ENCODE measurements around the gene SPEM3.

Gene SPEM3

DNA sequence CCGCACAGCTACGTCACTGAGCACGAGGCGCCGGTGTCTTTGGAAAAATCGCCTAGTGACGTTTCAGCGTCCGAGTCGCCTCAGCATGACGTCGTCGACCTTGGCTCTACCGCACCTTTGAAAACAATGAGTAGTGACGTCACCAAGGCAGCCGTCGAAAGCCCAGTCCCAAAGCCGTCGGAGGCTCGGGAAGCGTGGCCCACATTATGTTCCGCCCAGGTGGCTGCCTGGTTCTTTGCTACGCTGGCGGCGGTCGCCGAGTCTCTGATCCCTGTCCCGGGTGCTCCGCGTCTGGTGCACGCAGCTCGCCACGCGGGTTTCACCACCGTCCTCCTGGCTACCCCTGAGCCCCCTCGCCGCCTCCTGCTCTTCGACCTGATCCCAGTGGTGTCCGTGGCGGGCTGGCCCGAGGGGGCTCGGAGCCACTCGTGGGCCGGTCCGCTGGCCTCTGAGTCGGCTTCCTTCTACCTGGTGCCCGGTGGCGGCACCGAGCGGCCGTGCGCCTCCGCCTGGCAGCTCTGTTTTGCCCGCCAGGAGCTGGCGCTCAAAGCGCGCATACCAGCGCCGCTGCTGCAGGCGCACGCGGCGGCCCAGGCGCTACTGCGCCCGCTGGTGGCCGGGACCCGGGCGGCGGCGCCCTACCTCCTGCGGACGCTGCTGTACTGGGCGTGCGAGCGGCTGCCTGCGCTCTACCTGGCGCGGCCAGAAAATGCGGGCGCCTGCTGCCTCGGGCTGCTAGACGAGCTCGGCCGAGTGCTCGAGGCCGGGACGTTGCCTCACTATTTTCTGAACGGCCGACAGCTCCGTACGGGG lies 8.1 kb downstream of the SPEM3 start:
- TF ChIP-seq, protein P1, sequence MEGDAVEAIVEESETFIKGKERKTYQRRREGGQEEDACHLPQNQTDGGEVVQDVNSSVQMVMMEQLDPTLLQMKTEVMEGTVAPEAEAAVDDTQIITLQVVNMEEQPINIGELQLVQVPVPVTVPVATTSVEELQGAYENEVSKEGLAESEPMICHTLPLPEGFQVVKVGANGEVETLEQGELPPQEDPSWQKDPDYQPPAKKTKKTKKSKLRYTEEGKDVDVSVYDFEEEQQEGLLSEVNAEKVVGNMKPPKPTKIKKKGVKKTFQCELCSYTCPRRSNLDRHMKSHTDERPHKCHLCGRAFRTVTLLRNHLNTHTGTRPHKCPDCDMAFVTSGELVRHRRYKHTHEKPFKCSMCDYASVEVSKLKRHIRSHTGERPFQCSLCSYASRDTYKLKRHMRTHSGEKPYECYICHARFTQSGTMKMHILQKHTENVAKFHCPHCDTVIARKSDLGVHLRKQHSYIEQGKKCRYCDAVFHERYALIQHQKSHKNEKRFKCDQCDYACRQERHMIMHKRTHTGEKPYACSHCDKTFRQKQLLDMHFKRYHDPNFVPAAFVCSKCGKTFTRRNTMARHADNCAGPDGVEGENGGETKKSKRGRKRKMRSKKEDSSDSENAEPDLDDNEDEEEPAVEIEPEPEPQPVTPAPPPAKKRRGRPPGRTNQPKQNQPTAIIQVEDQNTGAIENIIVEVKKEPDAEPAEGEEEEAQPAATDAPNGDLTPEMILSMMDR (IDR thresholded peaks at IDR 0.05; ENCODE audit: borderline replicate concordance, insufficient read depth, low read depth, low read length), result peak; percentile 93
- peak overlapping the region; percentile 68 for H3K4me3 ChIP-seq (ENCODE audit: low read depth, low read length)

DNA sequence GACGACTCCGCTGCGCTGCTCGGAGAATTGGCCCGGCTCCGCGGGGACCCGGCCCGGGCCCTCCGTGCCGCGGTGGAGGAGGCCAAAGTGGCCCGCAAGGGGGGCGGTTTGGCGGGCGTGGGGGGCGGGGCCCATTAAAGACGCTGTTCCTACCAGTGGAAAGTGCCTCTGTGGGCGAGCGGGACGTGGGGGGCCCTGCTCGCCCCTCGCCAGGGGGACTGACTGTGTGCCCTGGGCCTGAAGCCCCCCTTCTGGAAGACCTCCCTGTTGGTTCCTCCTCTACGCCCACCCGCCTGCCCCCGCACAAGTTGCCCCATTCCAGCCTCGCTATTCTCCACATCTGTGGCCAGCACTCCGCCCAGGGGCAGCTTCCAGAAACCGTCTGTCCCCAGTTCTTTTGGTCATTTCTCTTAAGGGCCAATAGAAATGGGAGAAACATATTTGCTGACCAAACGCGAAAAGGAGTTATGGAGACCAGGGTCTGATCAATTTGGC lies 8.8 kb downstream of the SPEM3 start:
- H3K4me3 ChIP-seq (ENCODE audit: low read depth, low read length), result no peak overlapping the region
- TF ChIP-seq, protein P1 (IDR thresholded peaks at IDR 0.05; ENCODE audit: borderline replicate concordance, insufficient read depth, low read depth, low read length), result no peak

DNA sequence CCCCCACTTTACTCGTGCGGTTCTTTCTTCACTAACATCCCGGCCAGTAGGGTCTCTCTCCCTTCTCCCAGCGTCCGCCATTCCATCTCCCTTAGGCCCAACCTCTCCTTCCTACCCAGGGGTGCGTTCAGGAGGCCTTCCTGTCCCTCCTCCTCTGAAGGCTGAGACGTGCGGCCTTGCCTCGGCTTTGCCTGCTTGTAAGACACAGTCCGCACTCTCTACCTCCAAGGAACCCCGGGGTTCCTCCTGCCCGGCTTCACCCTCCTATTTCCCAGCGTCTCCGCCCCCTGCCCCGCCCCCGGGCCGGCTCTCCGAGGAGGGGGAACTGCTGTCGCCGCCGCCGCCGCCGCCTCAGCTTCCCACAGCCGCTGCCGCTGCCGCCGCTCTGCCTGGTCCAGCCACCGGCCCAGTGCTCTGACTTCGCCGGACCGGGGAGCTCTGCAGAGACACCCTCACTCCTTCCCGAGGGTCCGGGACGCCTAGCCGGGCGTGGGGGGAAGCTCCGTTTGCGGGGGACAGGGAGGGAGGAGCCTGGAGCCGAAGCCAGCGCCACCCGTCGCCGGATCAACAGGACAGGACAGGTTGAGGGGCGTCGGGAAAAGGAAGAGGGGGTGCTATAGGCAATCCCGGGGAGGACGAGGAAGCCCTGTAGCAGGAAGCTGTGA lies 9.4 kb downstream of the SPEM3 start:
- H3K4me3 ChIP-seq (ENCODE audit: low read depth, low read length), result peak overlapping the region; percentile 21
- TF ChIP-seq, protein P1 (IDR thresholded peaks at IDR 0.05; ENCODE audit: borderline replicate concordance, insufficient read depth, low read depth, low read length), result no peak

DNA sequence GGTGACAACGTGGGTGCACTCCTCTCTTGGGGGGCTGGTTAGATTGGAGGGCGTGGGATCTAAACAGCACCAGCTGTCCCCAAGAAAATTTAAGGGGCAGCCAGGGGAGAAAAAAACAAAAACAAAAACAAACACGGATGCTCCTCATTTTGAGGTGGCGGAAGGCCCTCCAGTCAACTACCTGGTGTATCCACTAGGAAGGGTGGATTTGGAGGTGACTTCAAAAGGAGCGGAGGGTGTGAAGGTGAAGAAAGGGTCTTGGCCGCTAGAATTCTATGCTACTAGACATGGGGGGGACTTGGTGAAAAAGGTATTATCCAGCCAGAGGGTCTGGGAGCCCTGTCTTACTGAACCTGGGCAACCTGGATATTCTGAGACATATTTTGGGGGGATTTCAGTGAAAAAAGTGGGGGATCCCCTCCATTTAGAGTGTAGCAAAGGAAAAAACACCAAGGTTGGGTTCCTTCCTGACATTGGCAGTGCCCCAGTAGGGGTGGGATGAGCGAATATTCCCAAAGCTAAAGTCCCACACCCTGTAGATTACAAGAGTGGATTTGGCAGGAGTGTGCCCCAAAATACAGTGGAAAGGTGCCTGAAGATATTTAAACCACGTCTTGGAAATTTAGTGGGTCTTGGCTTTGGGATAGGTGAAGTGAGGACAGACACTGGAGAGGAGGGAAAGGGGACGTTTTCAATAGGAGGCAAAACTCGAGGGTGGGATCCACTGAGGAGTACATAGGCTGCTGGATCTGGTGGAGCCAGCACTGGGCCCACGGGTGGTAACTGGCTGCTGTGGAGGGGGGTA lies 10.2 kb downstream of the SPEM3 start:
- no peak overlapping the region for H3K4me3 ChIP-seq (ENCODE audit: low read depth, low read length)
- TF ChIP-seq, protein P1 (IDR thresholded peaks at IDR 0.05; ENCODE audit: borderline replicate concordance, insufficient read depth, low read depth, low read length), result no peak

DNA sequence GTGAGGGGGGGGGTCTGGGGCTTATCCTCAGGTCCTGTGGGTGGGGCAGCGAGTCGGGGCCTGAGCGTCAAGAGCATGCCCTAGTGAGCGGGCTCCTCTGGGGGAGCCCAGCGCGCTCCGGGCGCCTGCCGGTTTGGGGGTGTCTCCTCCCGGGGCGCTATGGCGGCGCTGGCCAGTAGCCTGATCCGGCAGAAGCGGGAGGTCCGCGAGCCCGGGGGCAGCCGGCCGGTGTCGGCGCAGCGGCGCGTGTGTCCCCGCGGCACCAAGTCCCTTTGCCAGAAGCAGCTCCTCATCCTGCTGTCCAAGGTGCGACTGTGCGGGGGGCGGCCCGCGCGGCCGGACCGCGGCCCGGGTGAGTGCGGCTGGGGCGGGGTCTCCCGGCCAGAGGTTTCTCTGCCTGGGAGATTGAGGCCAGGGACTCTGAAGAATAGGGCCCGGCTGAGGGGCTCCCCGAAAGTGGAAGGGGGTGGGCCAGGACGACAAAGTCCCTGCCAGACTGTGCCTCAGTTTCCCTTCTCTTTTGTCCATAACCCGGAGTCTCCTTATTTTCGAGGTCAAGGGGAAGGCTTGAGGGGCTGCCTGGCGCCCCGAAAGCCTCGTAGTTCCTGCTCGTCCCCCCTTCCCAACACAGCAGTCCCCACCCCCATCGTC lies 10.9 kb downstream of the SPEM3 start, which contains the start of gene FGF11:
FGF11 (plus strand) TSS at position 51 of the 651 bp plus-strand sequence; CDS start at position 160, 109 bp downstream.
- H3K4me3 ChIP-seq (ENCODE audit: low read depth, low read length), result peak within 1 kb of the TSS; percentile 45
- TF ChIP-seq, protein P1 (IDR thresholded peaks at IDR 0.05; ENCODE audit: borderline replicate concordance, insufficient read depth, low read depth, low read length), result no peak

DNA sequence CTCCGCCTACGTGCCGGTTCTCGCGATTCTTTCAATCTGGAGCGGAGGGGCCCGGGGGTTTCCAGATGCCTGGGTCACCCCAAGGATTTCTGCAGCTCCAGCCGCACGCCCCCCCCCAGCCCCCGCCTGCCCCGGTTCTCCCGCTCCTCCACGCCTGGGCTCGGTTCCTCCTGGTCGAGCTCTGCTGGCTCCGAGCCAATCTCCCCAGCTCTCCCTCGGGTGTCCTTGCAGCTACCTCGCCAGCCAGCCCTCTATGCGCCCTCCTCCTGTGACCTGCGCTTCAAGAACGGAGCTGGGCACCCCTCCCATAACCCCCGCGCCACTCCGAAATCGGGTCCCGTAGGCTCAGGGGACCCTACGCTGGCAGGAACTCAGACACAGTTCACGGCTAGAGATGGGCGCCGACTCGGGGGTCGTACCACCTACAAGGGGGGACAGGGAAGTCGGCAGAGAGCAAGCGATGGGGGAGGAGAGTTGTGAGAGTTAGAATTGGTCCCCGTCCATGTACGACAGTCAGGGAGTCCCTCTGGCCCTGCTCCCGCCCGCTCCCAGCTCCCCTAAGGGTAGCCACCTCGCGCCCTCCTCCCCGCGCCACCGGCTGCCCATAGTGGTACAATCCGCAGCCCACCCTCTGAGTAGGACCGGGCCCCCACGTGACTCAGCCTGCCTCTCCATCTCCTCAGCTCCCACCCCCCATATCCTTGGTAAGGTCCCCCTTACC lies 11.6 kb downstream of the SPEM3 start:
- TF ChIP-seq, protein P1 (IDR thresholded peaks at IDR 0.05; ENCODE audit: borderline replicate concordance, insufficient read depth, low read depth, low read length), result no peak
- H3K4me3 ChIP-seq (ENCODE audit: low read depth, low read length), result peak overlapping the region; percentile 45
